Parathyroid adenoma (tissue), 2 donors: ENCODE measurements around the gene BIRC6.
"Not testable (repeated sequence)": the region's sequence is repeated elsewhere in the genome, so short reads cannot be mapped to it uniquely, and the experiment has no call there.

ENCODE experiments used
- H2AFZ ChIP-seq: fragments of 300-600 bp; sonication (generic); one replicate; pipeline ENCODE4 v1.7.0; 2017; ENCODE audit warnings: antibody characterized with exemption, mild to moderate bottlenecking
- H3K27ac ChIP-seq: fragments of 300-600 bp; sonication (generic); one replicate; pipeline ENCODE4 v1.7.0; 2017
- H3K27me3 ChIP-seq: fragments of 300-600 bp; sonication (generic); one replicate; pipeline ENCODE4 v1.7.0; 2017; ENCODE audit warnings: low read length; ENCODE audit not compliant: control insufficient read depth, insufficient read depth
- H3K36me3 ChIP-seq: fragments of 300-600 bp; sonication (generic); one replicate; pipeline ENCODE4 v1.7.0; 2017; ENCODE audit warnings: low read length; ENCODE audit not compliant: control insufficient read depth, insufficient read depth
- H3K4me1 ChIP-seq: fragments of 300-600 bp; sonication (generic); one replicate; pipeline ENCODE4 v1.7.0; 2017; ENCODE audit warnings: control low read depth
- H3K4me2 ChIP-seq: fragments of 300-600 bp; sonication (generic); one replicate; pipeline ENCODE4 v1.7.0; 2017; ENCODE audit warnings: low read length
- H3K4me3 ChIP-seq: fragments of 300-600 bp; sonication (generic); one replicate; pipeline ENCODE4 v1.7.0; 2017; ENCODE audit warnings: low read depth, low read length
- H3K79me2 ChIP-seq: fragments of 300-600 bp; sonication (generic); one replicate; pipeline ENCODE4 v1.7.0; 2017; ENCODE audit warnings: control low read depth
- H3K9ac ChIP-seq: fragments of 300-600 bp; sonication (generic); one replicate; pipeline ENCODE4 v1.7.0; 2017; ENCODE audit warnings: mild to moderate bottlenecking
- H3K9me3 ChIP-seq: fragments of 300-600 bp; sonication (generic); one replicate; pipeline ENCODE4 v1.7.0; 2017; ENCODE audit warnings: low read length; ENCODE audit not compliant: control insufficient read depth
- TF ChIP-seq, protein P1 (sequence below): fragments of 300-600 bp; sonication (generic); IDR thresholded peaks from one replicate; pipeline ENCODE4 v1.7.0; 2017; ENCODE audit warnings: antibody characterized with exemption, mild to moderate bottlenecking
- donor health status: primary hyperparathyroidism.

BIRC6 gene

DNA sequence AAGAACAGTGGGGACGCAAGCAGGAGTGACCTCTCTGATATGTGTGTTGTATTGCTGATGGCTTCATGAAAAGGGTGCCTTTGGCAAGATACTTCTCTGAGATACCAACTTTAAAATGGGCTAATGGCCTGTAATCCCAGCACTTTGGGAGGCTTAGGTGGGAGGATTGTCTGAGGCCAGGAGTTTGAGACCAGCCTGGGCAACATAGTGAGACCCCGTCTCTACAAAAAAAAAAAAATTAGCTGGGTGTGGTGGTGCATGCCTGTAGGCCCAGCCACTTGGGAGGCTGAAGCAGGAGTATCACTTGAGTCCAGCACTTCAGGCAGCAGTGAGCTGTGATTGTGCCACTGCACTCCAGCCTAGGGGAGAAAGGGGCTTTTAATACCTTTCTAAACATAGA lies 9.8 kb downstream of the BIRC6 start:
- Histone ChIP-seq H3K4me1 (no peaks in the 10 kb centered on the region), H3K79me2 (peaks cover 82% of the 10 kb centered on the region), H3K9me3 (no peaks in the 10 kb centered on the region), H3K27ac (no peak overlapping the region), H3K9ac (no peak overlapping the region), H3K27me3 (no peaks in the 10 kb centered on the region), H2AFZ (no peak overlapping the region), H3K36me3 (no peaks in the 10 kb centered on the region), H3K4me2 (no peak overlapping the region), H3K4me3 (no peak overlapping the region)
- TF ChIP-seq, protein P1, sequence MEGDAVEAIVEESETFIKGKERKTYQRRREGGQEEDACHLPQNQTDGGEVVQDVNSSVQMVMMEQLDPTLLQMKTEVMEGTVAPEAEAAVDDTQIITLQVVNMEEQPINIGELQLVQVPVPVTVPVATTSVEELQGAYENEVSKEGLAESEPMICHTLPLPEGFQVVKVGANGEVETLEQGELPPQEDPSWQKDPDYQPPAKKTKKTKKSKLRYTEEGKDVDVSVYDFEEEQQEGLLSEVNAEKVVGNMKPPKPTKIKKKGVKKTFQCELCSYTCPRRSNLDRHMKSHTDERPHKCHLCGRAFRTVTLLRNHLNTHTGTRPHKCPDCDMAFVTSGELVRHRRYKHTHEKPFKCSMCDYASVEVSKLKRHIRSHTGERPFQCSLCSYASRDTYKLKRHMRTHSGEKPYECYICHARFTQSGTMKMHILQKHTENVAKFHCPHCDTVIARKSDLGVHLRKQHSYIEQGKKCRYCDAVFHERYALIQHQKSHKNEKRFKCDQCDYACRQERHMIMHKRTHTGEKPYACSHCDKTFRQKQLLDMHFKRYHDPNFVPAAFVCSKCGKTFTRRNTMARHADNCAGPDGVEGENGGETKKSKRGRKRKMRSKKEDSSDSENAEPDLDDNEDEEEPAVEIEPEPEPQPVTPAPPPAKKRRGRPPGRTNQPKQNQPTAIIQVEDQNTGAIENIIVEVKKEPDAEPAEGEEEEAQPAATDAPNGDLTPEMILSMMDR = no peak

- Histone ChIP-seq H2AFZ (no peak overlapping the region), H3K9ac (no peak overlapping the region), H3K27ac (no peak overlapping the region), H3K4me3 (no peak overlapping the region), H3K27me3 (no peaks in the 10 kb centered on the region), H3K79me2 (peaks cover 76% of the 10 kb centered on the region), H3K4me1 (no peaks in the 10 kb centered on the region), H3K9me3 (no peaks in the 10 kb centered on the region), H3K4me2 (no peak overlapping the region), H3K36me3 (no peaks in the 10 kb centered on the region)
- TF ChIP-seq, protein P1 = no peak
These were observed 12.4 kb downstream of the BIRC6 start for GRCh38 chr2:32369222-32369621.

- H3K27me3 ChIP-seq, H3K4me1 ChIP-seq, H2AFZ ChIP-seq, H3K36me3 ChIP-seq, H3K9ac ChIP-seq, H3K9me3 ChIP-seq, H3K4me2 ChIP-seq, H3K27ac ChIP-seq, H3K4me3 ChIP-seq: not testable (repeated sequence)
- H3K79me2 ChIP-seq = peaks cover 70% of the 10 kb centered on the region
These were observed 14.1 kb downstream of the BIRC6 start for GRCh38 chr2:32370942-32371341.

GRCh38 chr2:32372519-32373182 lies 15.8 kb downstream of the BIRC6 start:
- Histone ChIP-seq H3K79me2 (peaks cover 55% of the 10 kb centered on the region), H3K9me3 (no peaks in the 10 kb centered on the region), H3K4me2 (no peak overlapping the region), H3K4me1 (no peaks in the 10 kb centered on the region), H3K27me3 (no peaks in the 10 kb centered on the region), H3K4me3 (no peak overlapping the region), H3K36me3 (no peaks in the 10 kb centered on the region), H2AFZ (no peak overlapping the region), H3K27ac (no peak overlapping the region), H3K9ac (no peak overlapping the region)
- TF ChIP-seq, protein P1 = no peak

- Histone ChIP-seq H3K4me2 (no peak overlapping the region), H3K4me1 (peaks cover 3% of the 10 kb centered on the region), H3K79me2 (peaks cover 34% of the 10 kb centered on the region), H3K36me3 (no peaks in the 10 kb centered on the region), H3K9ac (no peak overlapping the region), H3K27ac (no peak overlapping the region), H3K9me3 (no peaks in the 10 kb centered on the region), H2AFZ (no peak overlapping the region), H3K4me3 (no peak overlapping the region), H3K27me3 (no peaks in the 10 kb centered on the region)
- TF ChIP-seq, protein P1 = no peak
These were observed 18.5 kb downstream of the BIRC6 start for GRCh38 chr2:32375228-32375892.
